Activated CD4-positive, alpha-beta T cell treated with anti-CD3 and anti-CD28 coated beads, Interleukin-2, amount 50 U/mL, for 16 hours (primary cell): ENCODE measurements around the gene ADAP1.

Experiments
- DNase-seq: peaks from one replicate; pipeline ENCODE4 v3.0.0-alpha.2; 2020

ADAP1 gene

GRCh38 chr7:988426-988911 lies 34.0 kb upstream of the ADAP1 start:
- no peak for DNase-seq

GRCh38 chr7:987909-988308 lies 33.4 kb upstream of the ADAP1 start:
- DNase-seq, result no peak

DNA sequence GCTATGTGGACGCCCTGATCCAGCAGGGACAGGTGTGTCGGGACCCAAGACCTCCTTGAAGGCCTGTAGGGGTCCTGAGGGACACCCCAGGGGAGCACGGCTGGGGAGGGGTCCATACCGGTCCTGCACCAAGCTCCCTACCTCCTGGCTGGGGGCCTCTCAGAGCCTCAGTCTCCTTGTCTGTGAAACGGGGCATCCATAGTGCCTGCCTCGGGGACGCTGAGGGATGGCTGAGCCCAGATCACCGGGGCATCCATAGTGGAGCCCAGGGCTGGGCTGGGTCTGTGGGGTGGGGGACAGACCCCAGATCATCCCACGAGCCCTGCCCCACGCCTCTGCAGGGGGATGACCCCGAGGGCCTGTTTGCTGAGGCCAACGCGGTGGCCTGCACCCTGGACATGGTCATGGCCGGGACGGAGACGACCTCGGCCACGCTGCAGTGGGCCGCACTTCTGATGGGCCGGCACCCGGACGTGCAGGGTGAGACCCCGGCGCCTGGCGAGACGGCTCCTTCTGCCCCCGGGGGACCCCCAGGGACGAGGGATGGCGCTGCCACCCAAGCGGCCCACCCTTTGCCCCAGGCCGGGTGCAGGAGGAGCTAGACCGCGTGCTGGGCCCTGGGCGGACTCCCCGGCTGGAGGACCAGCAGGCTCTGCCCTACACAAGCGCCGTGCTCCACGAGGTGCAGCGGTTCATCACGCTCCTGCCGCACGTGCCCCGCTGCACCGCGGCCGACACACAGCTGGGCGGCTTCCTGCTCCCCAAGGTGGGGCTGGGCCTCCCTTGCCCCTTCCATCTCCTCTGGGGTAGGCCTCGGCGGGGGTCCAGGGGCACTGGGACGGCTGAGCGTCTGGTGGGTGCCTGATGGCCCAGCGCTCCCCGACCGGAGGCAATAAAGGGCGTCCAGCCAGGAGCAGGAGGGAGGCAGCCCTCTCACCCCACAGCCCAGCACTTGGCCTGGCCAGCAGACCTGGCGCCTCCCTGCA lies 32.6 kb upstream of the ADAP1 start:
- no peak for DNase-seq

- DNase-seq, result no peak
Measured at GRCh38 chr7:985915-986741, 31.6 kb upstream of the ADAP1 start.

DNA sequence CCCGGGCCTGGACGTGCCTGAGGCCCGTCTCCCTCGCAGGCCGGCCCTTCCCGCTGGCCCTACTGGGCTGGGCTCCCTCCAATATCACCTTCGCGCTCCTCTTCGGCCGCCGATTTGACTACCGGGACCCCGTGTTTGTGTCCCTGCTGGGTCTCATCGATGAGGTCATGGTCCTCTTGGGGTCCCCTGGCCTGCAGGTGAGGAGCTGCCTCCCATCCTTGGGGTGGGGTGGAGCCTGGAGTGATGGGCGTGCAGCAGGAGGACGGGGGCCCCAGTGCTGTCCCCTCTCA lies 30.6 kb upstream of the ADAP1 start:
- no peak for DNase-seq

GRCh38 chr7:984361-985126 lies 30.1 kb upstream of the ADAP1 start:
- no peak for DNase-seq

- DNase-seq, result no peak
Measured at GRCh38 chr7:983616-984071, 29.2 kb upstream of the ADAP1 start.

GRCh38 chr7:983004-983615 lies 28.6 kb upstream of the ADAP1 start, which contains the start of gene CYP2W1:
CYP2W1 (plus strand) TSS chr7:983181; CDS start chr7:983212, 31 bp downstream.
- no peak for DNase-seq

GRCh38 chr7:982511-983003 lies 28.1 kb upstream of the ADAP1 start:
- no peak for DNase-seq

GRCh38 chr7:981793-982510 lies 27.5 kb upstream of the ADAP1 start:
- no peak for DNase-seq

DNA sequence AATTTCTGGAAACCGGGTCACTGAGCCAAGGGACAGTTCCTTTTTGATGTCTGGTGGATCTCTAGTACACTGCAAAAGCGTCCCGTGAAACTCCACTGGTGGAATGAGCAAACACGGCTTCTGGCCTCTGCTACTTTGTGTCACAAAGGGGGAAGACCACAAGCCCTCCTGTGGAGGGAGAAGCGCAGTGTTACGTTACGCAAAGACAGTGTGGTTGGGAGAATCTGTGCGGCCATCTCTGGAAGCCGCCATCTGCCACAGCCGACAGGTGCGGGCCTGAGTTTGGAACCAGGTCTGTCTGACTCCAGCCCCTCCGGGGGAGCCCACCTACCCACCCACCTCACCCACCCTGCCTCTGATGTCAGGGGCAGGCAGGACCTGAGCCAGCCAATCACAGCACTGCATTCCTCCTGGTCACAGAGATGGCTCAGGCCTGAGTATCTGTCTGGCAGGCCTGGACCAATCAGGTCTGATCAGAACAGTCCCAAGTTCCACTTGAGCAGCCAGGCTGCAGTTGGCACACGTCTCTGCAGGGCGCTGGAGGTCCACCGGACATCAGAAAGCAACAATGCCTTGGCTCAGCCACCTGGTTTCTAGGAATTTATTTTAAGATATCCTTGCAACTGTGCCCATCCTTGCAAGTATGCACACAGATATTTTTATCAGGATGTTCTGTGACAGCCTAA lies 25.5 kb upstream of the ADAP1 start:
- no peak for DNase-seq

GRCh38 chr7:979151-979550 lies 24.7 kb upstream of the ADAP1 start:
- no peak for DNase-seq

DNA sequence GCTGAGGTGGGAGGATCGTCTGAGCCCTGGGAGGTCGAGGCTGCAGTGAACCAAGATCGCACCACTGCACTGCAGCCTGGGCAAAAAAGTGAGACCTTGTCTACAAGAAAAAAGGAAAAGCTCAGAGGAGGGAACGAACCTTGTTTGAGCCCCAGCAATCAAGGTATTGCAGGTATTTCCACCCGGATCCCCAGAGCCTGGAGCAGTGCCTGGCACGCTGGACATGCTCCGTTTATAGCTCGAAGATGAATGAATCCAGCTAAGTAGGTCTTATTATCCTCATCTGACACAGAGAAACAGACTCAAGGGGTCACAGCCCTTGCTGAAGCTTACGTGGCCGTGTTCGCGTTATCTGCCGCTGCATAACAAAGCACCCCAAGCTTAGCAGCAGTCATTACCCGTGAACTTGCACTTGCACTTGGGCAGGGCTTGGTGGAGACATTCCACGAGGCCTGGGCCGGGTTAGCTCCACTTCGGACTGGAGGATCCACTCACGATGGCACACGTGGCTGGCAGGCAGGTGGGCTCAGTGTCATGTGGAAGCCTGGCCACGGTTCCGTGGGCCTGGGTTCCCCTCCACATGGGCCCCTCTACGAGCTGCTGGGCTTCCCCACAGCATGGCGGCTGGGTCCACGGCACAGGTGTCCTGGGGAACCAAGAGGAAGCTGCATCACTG lies 24.1 kb upstream of the ADAP1 start:
- no peak for DNase-seq

DNA sequence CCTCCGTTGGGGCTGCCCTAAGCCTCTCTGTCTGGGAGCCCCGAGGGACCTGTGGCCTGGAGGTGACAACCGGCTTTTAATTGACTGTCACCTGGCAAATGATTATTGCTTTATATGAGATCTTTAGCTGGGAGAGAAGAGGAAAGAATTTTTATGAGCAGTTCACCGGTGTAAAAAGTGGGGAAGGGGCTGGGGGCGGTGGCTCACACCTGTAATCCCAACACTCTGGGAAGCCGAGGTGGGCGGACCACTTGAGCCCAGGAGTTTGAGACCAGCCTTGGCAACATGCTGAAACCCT lies 23.5 kb upstream of the ADAP1 start:
- no peak for DNase-seq

GRCh38 chr7:977326-978048 lies 23.0 kb upstream of the ADAP1 start:
- no peak for DNase-seq

GRCh38 chr7:976901-977325 lies 22.4 kb upstream of the ADAP1 start:
- no peak for DNase-seq

- no peak for DNase-seq
Measured at GRCh38 chr7:975702-976473, 21.4 kb upstream of the ADAP1 start.

GRCh38 chr7:974820-975681 lies 20.6 kb upstream of the ADAP1 start, which contains the start of gene COX19:
COX19 (minus strand) TSS chr7:975549; CDS start chr7:975509, 40 bp downstream.
- peak; percentile 93 for DNase-seq
